Caco-2 (cell line): ENCODE measurements around the gene OR2V2. TPM values are rescaled to one million over a fixed set of nuclear protein-coding genes. Genes with fewer than 3 reads are reported as not detected.

Source experiments
- BruUV-seq: library from RNA; stranded (reverse); fragments of 400-500 nt; replicated peaks from 2 replicates; lab custom pipeline; 2021; lab: Mats Ljungman, UMichigan
- CTCF ChIA-PET: fragments of 300-600 bp; sonication (Branson Sonifier 250); formaldehyde crosslinking; loops from one replicate; lab custom pipeline; 2022; ENCODE audit warnings: antibody characterized with exemption; lab: Charles Lee
- POLR2A ChIA-PET: fragments of 300-600 bp; sonication (Branson Sonifier 250); formaldehyde crosslinking; loops from one replicate; lab custom pipeline; 2022; ENCODE audit warnings: antibody characterized with exemption; lab: Charles Lee
- DNase-seq, 2 experiments: peaks; one replicate each; pipeline versions ENCODE4 v3.0.0 to v3.0.0-alpha.2; 2020 to 2022
- H3K27me3 ChIP-seq: replicated peaks from 2 replicates; pipeline ENCODE4 v1.6.0; 2011; ENCODE audit warnings: low read length; ENCODE audit not compliant: control insufficient read depth, insufficient read depth
- H3K36me3 ChIP-seq: 2 replicates; pipeline ENCODE4 v1.5.1; 2011; ENCODE audit warnings: low read length; ENCODE audit not compliant: control insufficient read depth, insufficient read depth
- H3K4me1 ChIP-seq: fragments of 250-450 bp; sonication (Bioruptor Pico); 2 replicates; pipeline ENCODE4 v1.5.1; 2020; ENCODE audit warnings: mild to moderate bottlenecking
- H3K4me3 ChIP-seq: 2 replicates; pipeline ENCODE4 v1.5.1; 2011; ENCODE audit warnings: low read depth, mild to moderate bottlenecking, control low read depth, low read length
- H3K9me3 ChIP-seq: fragments of 250-450 bp; sonication (Bioruptor Pico); 2 replicates; pipeline ENCODE4 v1.5.1; 2020; ENCODE audit warnings: mild to moderate bottlenecking, moderate library complexity
- H3K27ac Mint-ChIP-seq: one replicate; pipeline ENCODE4 v1.8.0; 2022; ENCODE audit warnings: mixed read lengths; ENCODE audit not compliant: unreplicated experiment
- H3K27me3 Mint-ChIP-seq: one replicate; pipeline ENCODE4 v1.8.0; 2022; ENCODE audit warnings: mixed read lengths; ENCODE audit not compliant: insufficient read depth, unreplicated experiment
- H3K36me3 Mint-ChIP-seq: one replicate; pipeline ENCODE4 v1.8.0; 2022; ENCODE audit warnings: mild to moderate bottlenecking, mixed read lengths; ENCODE audit not compliant: insufficient read depth, unreplicated experiment
- H3K4me1 Mint-ChIP-seq: one replicate; pipeline ENCODE4 v1.8.0; 2022; ENCODE audit warnings: low read depth, mixed read lengths; ENCODE audit not compliant: unreplicated experiment
- H3K4me3 Mint-ChIP-seq: one replicate; pipeline ENCODE4 v1.8.0; 2022; ENCODE audit warnings: mild to moderate bottlenecking, moderate library complexity, mixed read lengths; ENCODE audit not compliant: unreplicated experiment
- H3K9me3 Mint-ChIP-seq: one replicate; pipeline ENCODE4 v1.8.0; 2022; ENCODE audit warnings: mixed read lengths; ENCODE audit not compliant: unreplicated experiment
- CTCF ChIP-seq, 2 experiments: fragments of 200-600 bp in 1 of 2; IDR thresholded peaks; 1 replicate in 1 of 2; 2 replicates in 1 of 2; pipeline versions ENCODE4 v1.5.1 to v1.8.0; 2011 to 2022; ENCODE audit warnings: antibody characterized with exemption in 1 of 2, control low read depth in 1 of 2, inconsistent platforms in 1 of 2, low read depth in 1 of 2, low read length in 1 of 2, mild to moderate bottlenecking in 1 of 2, moderate library complexity in 1 of 2; ENCODE audit not compliant: insufficient read depth in 1 of 2, severe bottlenecking in 1 of 2, unreplicated experiment in 1 of 2
- intact Hi-C: fragments of 100-400 bp; cut with micrococcal nuclease; formaldehyde crosslinking; loops from one replicate; pipeline ENCODE4 v1.10.0; 2022; ENCODE audit not compliant: unreplicated experiment
- total RNA-seq: library from RNA; stranded (reverse); gene quantifications from 2 replicates; pipeline ENCODE4 v1.2.3, GENCODE V29; 2022

Gene OR2V2
- total RNA-seq, 1 experiment from 2014 or later: not detected

DNA sequence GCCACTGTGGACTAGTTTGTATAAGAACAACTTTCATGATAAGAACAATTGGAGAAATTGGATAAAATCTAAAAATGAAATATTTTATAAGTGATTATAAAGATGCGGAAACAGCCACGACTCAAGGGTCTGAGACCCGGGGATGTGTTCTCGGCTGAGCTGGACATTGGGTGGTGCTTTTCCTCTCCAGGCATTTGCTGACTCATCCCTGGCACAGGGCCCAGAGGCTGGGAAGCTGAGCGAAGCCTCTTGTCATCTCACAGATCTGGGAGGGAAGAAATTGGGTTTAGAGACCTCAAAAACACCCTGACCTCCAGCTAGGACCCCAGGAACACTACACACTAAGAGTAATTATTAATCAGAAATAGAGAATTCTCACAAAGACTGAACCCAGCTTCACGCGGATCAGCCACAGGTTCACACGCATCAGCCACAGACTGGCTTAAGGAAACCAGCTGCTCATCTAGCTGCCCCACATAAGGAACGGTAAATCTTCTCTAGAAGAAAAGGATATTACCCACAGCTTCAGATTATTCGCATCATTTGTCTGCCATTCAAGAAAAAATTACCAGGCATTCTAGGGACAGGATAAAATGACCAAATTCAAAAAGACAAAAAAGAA, 13.7 kb upstream of the OR2V2 start:
- H3K27me3 ChIP-seq: no peaks in the 10 kb centered on the region
- Mint-ChIP-seq H3K9me3 (no peaks in the 10 kb centered on the region), H3K4me1 (no peaks in the 10 kb centered on the region), H3K27ac (no peak overlapping the region), H3K4me3 (no peak overlapping the region), H3K27me3 (peaks cover 23% of the 10 kb centered on the region), H3K36me3 (no peaks in the 10 kb centered on the region)
- H3K4me3 ChIP-seq: no peak overlapping the region
- CTCF ChIA-PET: interaction anchor here (0.6 kb wide), 1 partner anchor 94 kb away, joined by 3 read pairs; no protein-coding TSS in a partner anchor
- no TSS peak for BruUV-seq
- no peak for TF ChIP-seq CTCF (IDR thresholded peaks at IDR 0.05; ENCODE audit: insufficient read depth in 1 of 2, low read depth in 1 of 2, low read length in 1 of 2, severe bottlenecking in 1 of 2, unreplicated experiment in 1 of 2)
- POLR2A ChIA-PET: no interaction called here
- H3K4me1 ChIP-seq: no peaks in the 10 kb centered on the region
- H3K9me3 ChIP-seq: no peaks in the 10 kb centered on the region
- intact Hi-C loops: no loop called here
- H3K36me3 ChIP-seq: no peaks in the 10 kb centered on the region
- DNase-seq: no peak

DNA sequence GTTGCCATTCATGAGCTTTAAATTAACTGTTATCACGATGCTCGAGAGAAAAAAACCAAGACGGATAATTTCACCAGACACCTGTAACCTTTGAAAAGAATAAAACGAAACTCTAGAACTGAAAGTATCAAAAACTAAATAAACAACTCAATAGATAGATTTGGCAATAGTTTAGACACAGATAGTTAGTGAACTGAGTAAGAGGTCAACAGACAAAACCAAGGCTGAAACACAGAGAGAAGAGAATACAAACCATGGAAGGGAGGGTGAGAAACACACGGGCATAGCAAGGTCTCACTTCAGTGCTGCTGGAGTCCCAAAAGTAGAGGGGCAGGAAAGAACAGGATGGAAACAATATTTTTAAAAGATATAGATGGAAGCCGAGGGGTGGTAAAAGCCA, 13.1 kb upstream of the OR2V2 start:
- H3K27me3 Mint-ChIP-seq: peaks cover 21% of the 10 kb centered on the region
- intact Hi-C loops: no loop called here
- no peaks in the 10 kb centered on the region for H3K9me3 ChIP-seq
- CTCF ChIA-PET: interaction anchor here (0.6 kb wide), 1 partner anchor 95 kb away, joined by 3 read pairs; no protein-coding TSS in a partner anchor
- no peak for DNase-seq
- no peak for TF ChIP-seq CTCF (IDR thresholded peaks at IDR 0.05; ENCODE audit: insufficient read depth in 1 of 2, low read depth in 1 of 2, low read length in 1 of 2, severe bottlenecking in 1 of 2, unreplicated experiment in 1 of 2)
- H3K27me3 ChIP-seq: no peaks in the 10 kb centered on the region
- no TSS peak for BruUV-seq
- no peak overlapping the region for H3K4me3 ChIP-seq
- H3K36me3 ChIP-seq: no peaks in the 10 kb centered on the region
- no peaks in the 10 kb centered on the region for H3K4me1 ChIP-seq
- POLR2A ChIA-PET: no interaction called here
- no peak overlapping the region for H3K27ac Mint-ChIP-seq
- no peaks in the 10 kb centered on the region for H3K4me1 Mint-ChIP-seq
- H3K9me3 Mint-ChIP-seq: no peaks in the 10 kb centered on the region
- no peak overlapping the region for H3K4me3 Mint-ChIP-seq
- H3K36me3 Mint-ChIP-seq: no peaks in the 10 kb centered on the region

DNA sequence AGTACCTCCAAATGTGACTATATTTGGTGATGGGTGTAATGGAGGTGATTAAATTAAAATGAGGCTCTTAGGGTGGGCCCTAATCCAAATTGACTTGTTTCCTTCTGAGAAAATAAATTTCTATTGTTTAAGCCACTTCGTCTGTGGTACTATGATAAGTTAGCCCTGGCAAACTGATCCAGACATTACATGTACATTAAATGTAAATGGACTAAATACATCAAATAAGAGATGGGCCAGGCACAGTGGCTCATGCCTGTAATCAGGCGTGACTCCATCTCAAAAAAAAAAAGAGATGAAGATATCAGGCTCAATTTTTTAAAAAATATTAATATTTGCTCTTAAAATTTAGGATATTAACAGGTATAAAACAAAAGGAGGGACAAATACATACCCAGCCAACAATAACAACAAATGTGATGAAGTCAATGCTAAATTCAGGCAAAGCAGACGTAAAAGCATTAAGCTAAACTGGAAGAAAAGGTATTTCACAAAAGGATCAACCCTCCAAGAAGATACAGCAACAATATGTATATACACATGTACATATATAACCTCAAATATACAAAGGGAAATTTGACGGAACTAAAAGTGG, 10.9 kb upstream of the OR2V2 start:
- DNase-seq: no peak
- Mint-ChIP-seq H3K36me3 (no peaks in the 10 kb centered on the region), H3K4me1 (no peaks in the 10 kb centered on the region), H3K27me3 (peaks cover 15% of the 10 kb centered on the region), H3K4me3 (no peak overlapping the region), H3K9me3 (no peaks in the 10 kb centered on the region), H3K27ac (no peak overlapping the region)
- Histone ChIP-seq H3K36me3 (no peaks in the 10 kb centered on the region), H3K9me3 (no peaks in the 10 kb centered on the region), H3K4me3 (no peak overlapping the region), H3K27me3 (no peaks in the 10 kb centered on the region), H3K4me1 (no peaks in the 10 kb centered on the region)
- BruUV-seq: no TSS peak
- intact Hi-C loops: no loop called here
- TF ChIP-seq CTCF (IDR thresholded peaks at IDR 0.05; ENCODE audit: insufficient read depth in 1 of 2, low read depth in 1 of 2, low read length in 1 of 2, severe bottlenecking in 1 of 2, unreplicated experiment in 1 of 2): no peak
- ChIA-PET CTCF (no interaction called here), POLR2A (no interaction called here)
